Ishikawa (cell line): ENCODE results near the gene COX6A1.

Source experiments
- CEBPB ChIP-seq: IDR thresholded peaks from 2 replicates; pipeline ENCODE4 v1.6.1; 2012
- CREB1 ChIP-seq: IDR thresholded peaks from 2 replicates; pipeline ENCODE4 v1.6.1; 2012; ENCODE audit warnings: low read depth
- EGR1 ChIP-seq: IDR thresholded peaks from 2 replicates; pipeline ENCODE4 v1.6.1; 2012
- EP300 ChIP-seq: IDR thresholded peaks from 2 replicates; pipeline ENCODE4 v1.6.1; 2012; ENCODE audit warnings: borderline replicate concordance
- FOXM1 ChIP-seq: IDR thresholded peaks from 2 replicates; pipeline ENCODE4 v1.6.1; 2012; ENCODE audit warnings: low read depth, borderline replicate concordance
- MAX ChIP-seq: IDR thresholded peaks from 2 replicates; pipeline ENCODE4 v1.6.1; 2012
- NFIC ChIP-seq: IDR thresholded peaks from 2 replicates; pipeline ENCODE4 v1.6.1; 2012
- RAD21 ChIP-seq: IDR thresholded peaks from 2 replicates; pipeline ENCODE4 v1.6.1; 2012; ENCODE audit warnings: low read depth
- REST ChIP-seq: IDR thresholded peaks from 2 replicates; pipeline ENCODE4 v1.6.1; 2012; ENCODE audit warnings: low read depth, mild to moderate bottlenecking
- TAF1 ChIP-seq: IDR thresholded peaks from 2 replicates; pipeline ENCODE4 v1.6.1; 2012; ENCODE audit warnings: low read depth, mild to moderate bottlenecking
- TCF12 ChIP-seq: IDR thresholded peaks from 2 replicates; pipeline ENCODE4 v1.6.1; 2012; ENCODE audit warnings: low read depth
- TEAD4 ChIP-seq: IDR thresholded peaks from 2 replicates; pipeline ENCODE4 v1.6.1; 2012
- USF1 ChIP-seq: IDR thresholded peaks from 2 replicates; pipeline ENCODE4 v1.6.1; 2012
- YY1 ChIP-seq: IDR thresholded peaks from 2 replicates; pipeline ENCODE4 v1.6.1; 2012; ENCODE audit warnings: low read depth
- ZBTB7A ChIP-seq: IDR thresholded peaks from 2 replicates; pipeline ENCODE4 v1.6.1; 2012; ENCODE audit warnings: low read depth

The COX6A1 gene

GRCh38 chr12:120467439-120467838, 29.5 kb downstream of the COX6A1 start:
- no peak for TF ChIP-seq EP300
- no peak for TF ChIP-seq RAD21
- TF ChIP-seq EGR1, result no peak

GRCh38 chr12:120468325-120468820, 30.5 kb downstream of the COX6A1 start:
- no peak for TF ChIP-seq FOXM1
- TF ChIP-seq ZBTB7A, result no peak
- TF ChIP-seq YY1, result no peak

- no peak for TF ChIP-seq MAX
Observed at GRCh38 chr12:120468821-120469449, 31.0 kb downstream of the COX6A1 start.

GRCh38 chr12:120469450-120470149, 31.7 kb downstream of the COX6A1 start, which contains the start of gene SRSF9:
Gene SRSF9, minus strand, starts transcription at chr12:120469748. Its CDS starts 139 bp downstream, at chr12:120469609.
- TF ChIP-seq MAX (peak; percentile 93), TCF12 (peak; percentile 30; the same call in 1 of the 2 replicates), FOXM1 (no peak), ZBTB7A (no peak), TAF1 (peak; percentile 65; the same call in 1 of the 2 replicates), EP300 (no peak), CEBPB (no peak), YY1 (peak; percentile 9; the same call in 1 of the 2 replicates), RAD21 (peak; percentile 17; the same call in 1 of the 2 replicates), TEAD4 (no peak), USF1 (no peak), EGR1 (no peak), REST (no peak), CREB1 (no peak), NFIC (no peak)

- TF ChIP-seq TCF12 (no peak), ZBTB7A (no peak), FOXM1 (no peak), NFIC (no peak), YY1 (no peak), TEAD4 (no peak), RAD21 (no peak), EP300 (no peak), MAX (no peak), CREB1 (no peak), EGR1 (no peak), TAF1 (no peak), CEBPB (no peak), REST (no peak)
Observed at GRCh38 chr12:120470150-120470784, 32.4 kb downstream of the COX6A1 start.

GRCh38 chr12:120472521-120472920, 34.6 kb downstream of the COX6A1 start:
- TF ChIP-seq ZBTB7A (no peak), TEAD4 (no peak), FOXM1 (no peak), TCF12 (no peak), YY1 (no peak), CREB1 (no peak), RAD21 (no peak), EGR1 (no peak), TAF1 (no peak), REST (no peak), NFIC (no peak), CEBPB (no peak), MAX (no peak), EP300 (no peak), USF1 (no peak)
